Measurements from ENCODE around the gene CLIC4.
"Not testable (repeated sequence)": the region's sequence is repeated elsewhere in the genome, so short reads cannot be mapped to it uniquely, and the experiment has no call there.

CLIC4 gene

GRCh38 chr1:24744911-24745710 is at the start of gene CLIC4:
CLIC4 (plus strand) TSS chr1:24745447; CDS start chr1:24745554, 107 bp downstream.
- peak; percentile 99 for DNase-seq (ENCODE audit: low read depth)

GRCh38 chr1:24696041-24696755 is 49.0 kb upstream of the CLIC4 start:
- DNase-seq (ENCODE audit: low read depth), result no peak

- no peak for DNase-seq (ENCODE audit: low read depth)
These were observed 48.4 kb upstream of the CLIC4 start for GRCh38 chr1:24696756-24697330.

- DNase-seq (ENCODE audit: low read depth), result not testable (repeated sequence)
These were observed 47.7 kb upstream of the CLIC4 start for GRCh38 chr1:24697453-24698001.

GRCh38 chr1:24698326-24698725 is 46.9 kb upstream of the CLIC4 start:
- not testable (repeated sequence) for DNase-seq (ENCODE audit: low read depth)

GRCh38 chr1:24699628-24700027 is 45.6 kb upstream of the CLIC4 start:
- DNase-seq (ENCODE audit: low read depth), result no peak

- DNase-seq (ENCODE audit: low read depth), result no peak
These were observed 42.5 kb upstream of the CLIC4 start for GRCh38 chr1:24702511-24703293.

- DNase-seq (ENCODE audit: low read depth), result no peak
These were observed 40.6 kb upstream of the CLIC4 start for GRCh38 chr1:24704411-24705259.

GRCh38 chr1:24705260-24706073 is 39.8 kb upstream of the CLIC4 start:
- no peak for DNase-seq (ENCODE audit: low read depth)

GRCh38 chr1:24706074-24706389 is 39.2 kb upstream of the CLIC4 start:
- not testable (repeated sequence) for DNase-seq (ENCODE audit: low read depth)

- no peak for DNase-seq (ENCODE audit: low read depth)
These were observed 37.6 kb upstream of the CLIC4 start for GRCh38 chr1:24707687-24708086.

- DNase-seq (ENCODE audit: low read depth), result no peak
These were observed 36.3 kb upstream of the CLIC4 start for GRCh38 chr1:24708938-24709337.

- DNase-seq (ENCODE audit: low read depth), result no peak
These were observed 35.3 kb upstream of the CLIC4 start for GRCh38 chr1:24709791-24710441.

- DNase-seq (ENCODE audit: low read depth), result no peak
These were observed 33.9 kb upstream of the CLIC4 start for GRCh38 chr1:24711329-24711728.

- DNase-seq (ENCODE audit: low read depth), result no peak
These were observed 32.1 kb upstream of the CLIC4 start for GRCh38 chr1:24713176-24713575.

- no peak for DNase-seq (ENCODE audit: low read depth)
These were observed 31.5 kb upstream of the CLIC4 start for GRCh38 chr1:24713736-24714135.

GRCh38 chr1:24714859-24715520 is 30.3 kb upstream of the CLIC4 start:
- peak; percentile 15 for DNase-seq (ENCODE audit: low read depth)

- no peak for DNase-seq (ENCODE audit: low read depth)
These were observed 29.6 kb upstream of the CLIC4 start for GRCh38 chr1:24715658-24716057.

All from stimulated activated CD8-positive, alpha-beta memory T cell treated with anti-CD3 and anti-CD28 coated beads, Interleukin-4, amount 100 ng/mL, for 24 hours (primary cell).